Measurements from ENCODE around the gene SLC47A2.
"Not testable (repeated sequence)": the region's sequence is repeated elsewhere in the genome, so short reads cannot be mapped to it uniquely, and the experiment has no call there.

The SLC47A2 gene

GRCh38 chr17:19706791-19707727, 9.3 kb downstream of the SLC47A2 start:
- no peak for DNase-seq

GRCh38 chr17:19705771-19706770, 10.3 kb downstream of the SLC47A2 start:
- DNase-seq = no peak

GRCh38 chr17:19705201-19705600, 11.2 kb downstream of the SLC47A2 start:
- DNase-seq = no peak

GRCh38 chr17:19703828-19704613, 12.4 kb downstream of the SLC47A2 start:
- no peak for DNase-seq

GRCh38 chr17:19703106-19703827, 13.1 kb downstream of the SLC47A2 start:
- no peak for DNase-seq

GRCh38 chr17:19702217-19702641, 14.2 kb downstream of the SLC47A2 start:
- DNase-seq = no peak

GRCh38 chr17:19686400-19687090, 29.8 kb downstream of the SLC47A2 start:
- DNase-seq = no peak

GRCh38 chr17:19684909-19685580, 31.3 kb downstream of the SLC47A2 start:
- not testable (repeated sequence) for DNase-seq

GRCh38 chr17:19683117-19683516, 33.3 kb downstream of the SLC47A2 start:
- no peak for DNase-seq

- no peak for DNase-seq
These were observed 37.6 kb downstream of the SLC47A2 start for GRCh38 chr17:19678581-19679453.

GRCh38 chr17:19677736-19678379, 38.5 kb downstream of the SLC47A2 start:
- DNase-seq = no peak

GRCh38 chr17:19676896-19677295, 39.5 kb downstream of the SLC47A2 start:
- DNase-seq = no peak

GRCh38 chr17:19673623-19674022, 42.8 kb downstream of the SLC47A2 start:
- no peak for DNase-seq

- no peak for DNase-seq
These were observed 44.2 kb downstream of the SLC47A2 start for GRCh38 chr17:19672009-19672750.

- no peak for DNase-seq
These were observed 45.0 kb downstream of the SLC47A2 start for GRCh38 chr17:19671433-19671832.

- DNase-seq = no peak
These were observed 45.5 kb downstream of the SLC47A2 start for GRCh38 chr17:19670908-19671307.

GRCh38 chr17:19669680-19670079, 46.7 kb downstream of the SLC47A2 start:
- not testable (repeated sequence) for DNase-seq

- no peak for DNase-seq
These were observed 51.6 kb downstream of the SLC47A2 start for GRCh38 chr17:19664821-19665181.
